Stimulated activated naive CD4-positive, alpha-beta T cell (primary cell): ENCODE data around the gene MTCH1.
"Not testable (repeated sequence)": the region's sequence is repeated elsewhere in the genome, so short reads cannot be mapped to it uniquely, and the experiment has no call there.

Source experiments
- DNase-seq, 6 experiments: peaks; one replicate each; lab custom pipeline; 2025; lab: John Stamatoyannopoulos, UW

MTCH1 gene

DNA sequence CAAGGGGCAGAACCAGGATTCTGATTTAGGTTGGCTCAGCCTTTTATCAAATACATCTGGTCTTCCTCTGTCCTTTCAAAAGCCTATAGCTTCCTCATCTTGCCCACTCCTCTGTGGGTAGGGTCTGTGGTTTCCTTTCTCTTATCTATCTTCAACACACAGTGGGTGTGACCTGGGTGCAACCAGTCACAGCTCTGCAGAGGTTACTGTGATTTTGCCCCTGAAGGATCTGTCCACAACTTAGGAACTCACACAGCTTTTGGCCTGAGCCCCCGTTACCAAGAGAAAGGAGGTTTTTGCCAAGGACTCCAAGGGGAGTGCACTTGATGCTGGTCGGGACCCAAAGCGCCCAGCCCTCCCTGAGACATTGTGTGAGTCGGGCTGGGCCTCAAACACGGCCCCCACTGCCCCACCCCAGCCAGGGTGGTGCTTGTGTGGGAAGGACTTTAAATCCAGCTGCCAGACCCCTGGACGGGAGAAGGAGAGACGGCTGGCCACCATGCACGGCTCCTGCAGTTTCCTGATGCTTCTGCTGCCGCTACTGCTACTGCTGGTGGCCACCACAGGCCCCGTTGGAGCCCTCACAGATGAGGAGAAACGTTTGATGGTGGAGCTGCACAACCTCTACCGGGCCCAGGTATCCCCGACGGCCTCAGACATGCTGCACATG, 31.6 kb downstream of the MTCH1 start, which contains the start of gene PI16:
PI16 (plus strand) TSS at position 477 of the 670 bp plus-strand sequence; CDS start at position 500, 23 bp downstream.
- DNase-seq = peak in 1 of 6 experiments; percentile 8

DNA sequence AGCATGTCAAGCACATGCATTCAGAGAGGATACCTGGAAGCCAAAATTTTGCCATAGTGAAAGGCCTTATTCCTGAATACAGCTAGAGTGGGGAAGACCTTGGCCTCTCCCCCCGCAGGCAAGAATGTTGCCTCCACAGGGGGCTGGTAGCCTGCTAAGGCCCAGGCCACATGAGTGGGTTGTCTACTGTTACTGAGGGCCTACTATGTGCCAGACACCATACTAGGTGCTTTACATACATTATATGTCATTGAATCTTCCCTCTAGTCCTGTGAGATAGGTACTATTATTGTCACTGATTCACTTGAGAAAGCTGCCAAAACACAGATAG, 32.1 kb downstream of the MTCH1 start:
- DNase-seq = no peak

DNA sequence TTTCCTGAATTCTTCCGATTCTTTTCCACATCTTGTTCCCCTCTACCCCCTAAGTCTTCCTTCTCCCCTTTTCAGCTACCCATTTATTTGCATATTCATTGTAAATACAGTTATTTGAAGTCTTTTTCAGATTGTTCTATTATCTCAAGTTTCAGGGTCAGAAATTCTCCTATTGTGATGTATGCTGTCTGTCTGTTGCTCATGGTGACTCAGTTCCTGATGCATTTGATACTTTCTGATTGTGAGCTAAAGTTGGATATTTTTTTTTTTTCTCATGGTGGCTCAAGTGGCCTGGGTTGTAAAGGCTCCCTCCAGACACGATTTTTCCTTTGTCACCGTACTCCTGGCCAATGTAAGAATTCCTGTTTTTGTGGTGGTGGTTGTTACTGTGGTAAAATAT, 36.4 kb downstream of the MTCH1 start:
- DNase-seq = no peak

DNA sequence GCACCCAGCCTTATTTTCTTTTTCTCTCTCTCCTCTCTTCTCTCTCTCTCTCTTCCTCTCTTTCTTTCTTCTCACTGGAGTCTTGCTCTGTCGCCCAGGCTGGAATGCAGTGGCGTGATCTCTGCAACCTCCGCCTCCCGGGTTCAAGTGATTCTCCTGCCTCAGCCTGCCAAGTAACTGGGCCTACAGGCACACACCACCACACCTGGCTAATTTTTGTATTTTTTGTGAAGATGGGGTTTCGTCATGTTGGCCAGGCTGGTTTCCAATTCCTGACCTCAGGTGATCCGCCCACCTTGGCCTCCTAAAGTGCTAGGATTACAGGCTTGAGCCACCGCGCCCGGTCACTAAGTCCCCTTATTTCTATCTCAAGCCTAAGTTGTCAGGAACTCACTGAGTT, 36.9 kb downstream of the MTCH1 start:
- not testable (repeated sequence) for DNase-seq

DNA sequence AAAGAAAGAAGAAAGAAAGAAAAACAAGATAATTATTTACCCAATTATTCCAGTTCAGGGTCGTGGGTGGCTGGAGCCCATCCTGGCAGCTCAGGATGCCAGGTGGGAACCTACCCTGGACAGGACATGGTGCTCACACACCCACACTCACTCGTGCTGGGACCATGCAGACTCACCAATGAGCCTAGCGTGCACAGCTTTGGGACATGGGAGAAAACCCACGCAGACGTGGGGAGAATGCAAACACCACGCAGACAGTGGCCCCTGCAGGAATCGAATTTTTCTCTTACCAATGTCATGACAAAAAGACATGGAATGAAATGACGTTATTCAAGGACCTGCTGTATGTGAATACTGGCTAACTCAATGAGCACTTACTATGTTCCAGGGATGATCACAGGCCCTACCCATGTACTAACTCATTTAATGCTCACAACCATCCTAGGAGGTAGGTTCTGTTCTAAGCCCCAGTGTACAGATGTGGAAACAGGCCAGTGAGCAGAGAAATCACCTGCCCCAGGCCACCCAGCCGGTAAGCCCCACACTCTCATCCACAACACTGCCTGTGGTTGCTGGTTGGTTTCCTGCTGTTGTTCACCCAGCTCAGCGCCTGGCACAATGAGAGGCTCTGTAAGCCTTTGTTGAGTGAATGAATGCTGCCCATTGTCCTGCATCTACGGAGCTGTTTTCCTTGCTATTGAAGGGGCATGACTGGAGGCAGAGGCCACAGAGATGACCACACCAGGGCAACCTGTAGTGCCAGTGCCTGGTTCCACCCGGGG, 38.2 kb downstream of the MTCH1 start:
- DNase-seq = peak in 3 of 6 experiments; percentile 10 to 29 (median 12)

DNA sequence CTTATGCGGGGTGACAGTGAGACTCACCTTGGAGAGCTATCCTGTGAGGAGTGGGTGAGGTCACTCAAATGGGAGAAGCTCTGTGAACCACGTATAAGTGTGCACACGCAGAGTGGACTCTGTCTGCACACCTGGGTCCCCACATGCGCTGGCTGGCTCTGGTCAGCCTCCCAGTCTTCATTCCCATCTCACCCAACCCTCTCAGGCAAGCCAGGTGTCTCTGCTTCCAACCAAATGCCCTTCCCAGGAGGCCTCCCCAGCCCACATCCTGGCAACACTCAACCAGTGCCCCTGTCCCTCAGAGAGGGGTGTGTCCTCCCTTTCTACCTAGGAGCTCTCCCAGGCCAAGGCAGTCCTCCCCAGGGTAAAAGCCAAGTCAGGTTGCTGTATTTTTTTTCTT, 39.5 kb downstream of the MTCH1 start:
- no peak for DNase-seq

DNA sequence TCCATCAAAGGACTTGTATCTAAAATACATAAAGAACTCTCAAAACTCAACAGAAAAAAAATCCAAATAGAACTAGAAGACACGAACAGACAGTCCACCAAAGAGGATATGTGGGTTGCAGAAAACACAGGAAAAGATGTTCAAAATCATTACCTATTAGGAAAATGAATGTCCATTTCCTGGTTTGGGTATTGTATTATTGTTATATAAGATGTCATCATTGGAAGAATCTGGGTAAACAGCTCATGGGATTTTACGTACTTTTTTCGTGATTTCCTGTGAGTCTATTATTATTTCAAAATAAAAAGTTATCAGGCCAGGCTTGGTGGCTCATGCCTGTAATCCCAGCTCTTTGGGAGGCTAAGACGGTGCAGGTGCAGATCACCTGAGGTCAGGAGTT, 40.7 kb downstream of the MTCH1 start:
- DNase-seq = no peak

GRCh38 chr6:36944650-36945049, 41.3 kb downstream of the MTCH1 start:
- no peak for DNase-seq

GRCh38 chr6:36942329-36942728, 43.7 kb downstream of the MTCH1 start:
- DNase-seq = not testable (repeated sequence)

GRCh38 chr6:36941561-36941960, 44.4 kb downstream of the MTCH1 start:
- DNase-seq = not testable (repeated sequence)

DNA sequence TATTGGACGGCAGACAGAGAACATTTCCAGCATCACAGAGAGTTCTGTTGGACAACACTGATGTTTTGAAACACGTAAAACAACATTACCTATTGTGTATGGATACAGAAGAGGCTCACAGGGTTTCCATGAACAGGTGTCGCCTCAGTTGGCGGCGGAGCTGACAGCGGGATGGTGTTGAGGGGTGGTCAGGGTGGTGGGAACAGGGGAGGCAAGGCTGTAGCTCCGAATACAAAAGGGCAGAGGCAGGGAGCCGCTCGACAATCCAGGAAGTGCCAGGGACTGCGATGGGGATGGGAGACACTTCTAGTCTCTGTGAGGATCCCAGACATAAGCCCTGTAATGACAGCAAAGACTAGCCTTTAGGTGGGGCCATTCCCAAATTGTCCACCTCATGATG, 46.0 kb downstream of the MTCH1 start:
- no peak for DNase-seq

DNA sequence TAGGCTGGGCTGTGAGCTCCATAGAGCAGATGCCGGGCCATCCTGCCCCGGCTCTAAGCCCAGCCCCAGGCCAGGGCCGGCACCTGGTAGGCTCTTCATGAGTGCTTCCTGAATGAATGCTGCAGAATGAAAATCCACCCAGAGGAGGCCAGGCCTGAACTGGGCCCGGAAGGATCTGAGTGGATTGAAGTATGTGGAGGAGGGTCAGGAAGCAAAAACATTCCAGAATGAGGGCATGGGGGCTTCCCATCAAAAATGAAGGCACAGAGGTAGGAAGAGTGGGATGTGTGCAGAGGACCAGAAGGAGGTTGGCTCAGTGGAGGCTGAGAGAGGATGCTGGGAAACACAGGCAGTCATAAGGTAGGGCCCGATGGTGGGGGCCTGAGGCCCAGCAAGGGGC, 47.0 kb downstream of the MTCH1 start:
- DNase-seq = not testable (repeated sequence)

DNA sequence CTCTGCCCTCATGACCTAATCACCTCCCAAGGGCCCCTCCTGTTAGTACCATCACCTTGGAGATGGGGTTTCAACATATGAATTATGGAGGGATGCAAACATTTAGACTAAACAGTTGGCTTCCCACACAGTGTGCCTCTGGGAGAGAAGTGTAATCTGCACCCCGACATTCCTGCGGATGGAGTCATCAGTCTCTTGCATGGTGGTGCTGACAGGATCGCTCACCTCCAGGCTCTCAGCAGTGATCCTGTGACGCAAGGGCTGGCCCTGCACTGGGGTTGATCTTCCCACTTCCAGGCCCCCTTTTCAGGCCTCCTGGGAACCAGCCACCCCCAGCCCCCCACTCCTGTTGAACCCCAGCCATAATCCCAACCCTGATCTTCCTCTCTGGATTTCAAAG, 47.5 kb downstream of the MTCH1 start:
- no peak for DNase-seq

DNA sequence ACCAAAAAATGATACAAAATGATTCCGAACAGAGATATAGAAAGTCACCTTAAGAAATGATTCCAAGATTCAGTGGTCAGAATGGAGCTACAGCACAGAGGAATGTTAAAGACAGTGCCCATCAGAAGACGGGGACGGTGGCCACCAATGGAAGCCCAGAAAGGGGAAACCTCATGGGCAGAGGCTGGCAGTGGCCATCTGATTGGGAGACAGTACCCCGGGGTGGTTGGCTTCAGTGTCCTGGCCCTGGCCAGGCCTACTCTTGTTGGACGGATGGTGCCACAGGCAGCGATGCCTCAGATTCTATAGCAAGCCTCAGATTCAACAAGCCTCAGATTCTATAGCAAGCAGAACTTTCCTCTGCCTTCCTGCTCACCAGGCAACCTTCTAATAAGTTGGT, 48.1 kb downstream of the MTCH1 start:
- DNase-seq = no peak

DNA sequence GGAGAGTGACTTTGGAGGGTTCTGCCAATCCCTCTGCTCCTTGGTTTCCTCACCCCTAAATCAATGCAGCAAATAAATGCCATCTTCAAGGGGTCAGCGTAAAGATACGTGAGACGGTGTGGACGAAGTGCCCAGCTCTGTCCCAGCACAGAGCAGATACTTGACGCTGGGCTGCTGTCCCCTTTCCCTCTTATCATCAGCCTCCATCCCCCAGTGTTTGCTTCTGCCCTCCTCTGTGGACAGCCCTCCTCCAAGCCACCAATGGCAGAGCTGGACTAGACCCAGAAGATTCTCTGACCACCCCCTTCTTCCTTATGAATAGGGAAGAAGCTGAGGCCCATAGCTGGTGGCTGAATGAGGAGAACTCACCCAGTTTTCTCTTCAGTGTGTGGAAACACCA, 49.2 kb downstream of the MTCH1 start:
- no peak for DNase-seq

GRCh38 chr6:36934901-36935300, 51.1 kb downstream of the MTCH1 start:
- DNase-seq = no peak

DNA sequence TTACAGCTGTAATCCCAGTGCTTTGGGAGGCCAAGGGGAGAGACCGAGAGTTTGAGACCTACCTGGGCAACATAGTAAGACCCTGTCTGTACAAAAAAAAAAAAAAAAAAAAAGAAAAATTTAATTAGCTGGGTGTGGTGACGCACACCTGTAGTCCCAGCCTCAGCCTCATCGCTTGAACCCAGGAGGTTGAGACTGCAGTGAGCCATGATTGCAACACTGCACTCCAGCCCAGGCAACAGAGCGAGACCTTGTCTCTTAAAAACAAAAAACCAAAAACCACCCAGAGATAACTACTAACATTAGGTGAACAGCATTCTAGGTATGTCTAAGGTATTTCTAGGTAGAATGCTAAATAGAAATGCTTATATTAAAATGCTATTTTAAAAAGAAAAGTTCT, 52.5 kb downstream of the MTCH1 start:
- no peak for DNase-seq

- no peak for DNase-seq
Measured at GRCh38 chr6:36933102-36933501, 52.9 kb downstream of the MTCH1 start.

GRCh38 chr6:36930483-36930882, 55.5 kb downstream of the MTCH1 start:
- no peak for DNase-seq

DNA sequence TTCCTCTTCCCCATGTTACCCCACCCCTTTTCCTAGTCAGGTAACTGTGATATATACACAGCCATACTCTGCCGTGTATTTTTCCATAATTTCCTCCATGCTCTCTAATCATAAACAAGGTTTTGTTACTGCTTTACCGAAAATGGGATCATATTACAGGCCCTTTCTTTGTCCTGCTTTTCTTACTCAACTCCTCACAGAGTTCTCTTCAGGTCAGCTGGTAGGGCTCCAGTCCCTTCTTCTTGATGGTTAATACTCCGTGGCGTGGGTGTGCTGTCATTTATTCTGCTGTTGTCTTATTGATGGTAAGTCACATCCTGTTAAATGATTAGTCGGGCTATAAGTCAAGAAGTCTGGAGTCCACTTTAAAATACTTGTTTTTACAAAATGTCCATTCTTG, 56.4 kb downstream of the MTCH1 start:
- DNase-seq = no peak

GRCh38 chr6:36929152-36929551, 56.8 kb downstream of the MTCH1 start:
- DNase-seq = no peak

GRCh38 chr6:36928547-36928918, 57.5 kb downstream of the MTCH1 start:
- DNase-seq = no peak

DNA sequence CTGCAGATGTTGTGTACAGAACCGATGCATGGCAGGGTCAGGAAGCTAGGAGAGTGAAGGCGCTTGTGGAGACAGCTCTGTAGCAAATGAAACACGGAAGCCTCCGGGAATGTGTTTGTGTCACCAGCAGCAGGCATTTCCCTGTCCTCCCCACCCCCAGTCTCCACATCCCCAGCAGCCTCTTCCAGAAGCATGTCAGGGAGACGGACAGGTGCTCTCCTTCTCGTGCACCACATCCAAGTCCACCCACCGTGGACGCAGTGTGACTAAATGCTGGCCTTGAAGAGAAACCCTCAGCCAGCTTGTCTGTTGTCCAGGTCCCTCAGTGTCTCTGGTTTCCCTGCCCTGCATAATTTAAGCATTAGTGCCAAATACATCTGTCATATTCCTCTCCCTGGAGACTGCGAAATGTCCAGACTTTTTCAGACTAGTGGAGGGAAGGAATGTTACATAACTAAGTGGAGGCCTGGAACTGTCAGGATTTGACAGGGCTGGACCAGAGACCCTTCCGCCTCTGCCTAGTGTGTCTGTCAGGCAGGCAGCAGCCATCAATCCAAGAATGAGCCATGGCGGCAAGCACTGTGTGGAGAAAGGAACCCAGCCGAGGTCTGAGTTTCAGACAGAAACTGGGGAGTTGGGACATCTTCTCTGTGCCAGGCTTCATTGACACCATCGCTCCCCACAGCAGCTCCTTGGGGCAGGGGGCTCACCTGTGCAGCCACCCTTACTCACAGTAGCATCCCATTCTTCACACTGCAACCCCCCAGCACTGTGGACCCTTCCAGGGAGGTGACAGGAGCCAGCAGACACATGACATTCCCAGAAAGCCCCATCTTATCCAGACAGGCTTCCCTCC, 58.1 kb downstream of the MTCH1 start:
- no peak for DNase-seq
